ENCODE measurements around the gene CFAP46.

CFAP46 gene

GRCh38 chr10:132762267-132762666 is 180.1 kb downstream of the CFAP46 start:
- no peaks in the 10 kb centered on the region for H3K27me3 ChIP-seq (ENCODE audit: low read length)
- no peaks in the 10 kb centered on the region for H4K20me1 ChIP-seq (ENCODE audit: low read depth, low read length)
- H3K9me3 ChIP-seq (ENCODE audit: insufficient read depth, low read length): no peaks in the 10 kb centered on the region
- H3K27ac ChIP-seq (ENCODE audit: low read depth, low read length): no peak overlapping the region
- H3K9ac ChIP-seq (ENCODE audit: low read length): no peak overlapping the region
- no peaks in the 10 kb centered on the region for H3K9me2 ChIP-seq (replicated peaks; ENCODE audit: insufficient read depth, low read length)
- H3K4me3 ChIP-seq (ENCODE audit: insufficient read depth, low read length, poor library complexity, severe bottlenecking): no peak overlapping the region
- no peak overlapping the region for H2AFZ ChIP-seq (ENCODE audit: low read depth, low read length, severe bottlenecking)
- no peak for TF ChIP-seq CTCF (IDR thresholded peaks at IDR 0.05; ENCODE audit: insufficient read depth, low read length, poor library complexity, severe bottlenecking)
- TF ChIP-seq EZH2phosphoT487 (conservative IDR thresholded peaks at IDR 0.05; ENCODE audit: low read length): no peak
- no peaks in the 10 kb centered on the region for H3F3A ChIP-seq (ENCODE audit: insufficient read depth)
- no peak overlapping the region for H3K4me2 ChIP-seq (ENCODE audit: low read depth, low read length, poor library complexity, severe bottlenecking)
- no peaks in the 10 kb centered on the region for H3K79me2 ChIP-seq (ENCODE audit: insufficient read depth, low read length)
- H3K36me3 ChIP-seq (ENCODE audit: low read length): no peaks in the 10 kb centered on the region

GRCh38 chr10:132761395-132762060 is 180.8 kb downstream of the CFAP46 start:
- TF ChIP-seq CTCF (IDR thresholded peaks at IDR 0.05; ENCODE audit: insufficient read depth, low read length, poor library complexity, severe bottlenecking) (no peak), EZH2phosphoT487 (conservative IDR thresholded peaks at IDR 0.05; ENCODE audit: low read length) (no peak)
- Histone ChIP-seq H4K20me1 (ENCODE audit: low read depth, low read length) (no peaks in the 10 kb centered on the region), H3K4me3 (ENCODE audit: insufficient read depth, low read length, poor library complexity, severe bottlenecking) (no peak overlapping the region)

GRCh38 chr10:132758865-132759264 is 183.5 kb downstream of the CFAP46 start:
- Histone ChIP-seq H3K4me2 (ENCODE audit: low read depth, low read length, poor library complexity, severe bottlenecking) (no peak overlapping the region), H2AFZ (ENCODE audit: low read depth, low read length, severe bottlenecking) (no peak overlapping the region), H4K20me1 (ENCODE audit: low read depth, low read length) (no peaks in the 10 kb centered on the region), H3K9me3 (ENCODE audit: insufficient read depth, low read length) (no peaks in the 10 kb centered on the region), H3K9me2 (replicated peaks; ENCODE audit: insufficient read depth, low read length) (no peaks in the 10 kb centered on the region), H3K79me2 (ENCODE audit: insufficient read depth, low read length) (no peaks in the 10 kb centered on the region), H3K4me3 (ENCODE audit: insufficient read depth, low read length, poor library complexity, severe bottlenecking) (no peak overlapping the region), H3K36me3 (ENCODE audit: low read length) (no peaks in the 10 kb centered on the region), H3K27me3 (ENCODE audit: low read length) (no peaks in the 10 kb centered on the region), H3K9ac (ENCODE audit: low read length) (no peak overlapping the region), H3F3A (ENCODE audit: insufficient read depth) (no peaks in the 10 kb centered on the region), H3K27ac (ENCODE audit: low read depth, low read length) (no peak overlapping the region)
- no peak for TF ChIP-seq EZH2phosphoT487 (conservative IDR thresholded peaks at IDR 0.05; ENCODE audit: low read length)
- TF ChIP-seq CTCF (IDR thresholded peaks at IDR 0.05; ENCODE audit: insufficient read depth, low read length, poor library complexity, severe bottlenecking): no peak

More at GRCh38 chr10:132761395-132762060, 180.8 kb downstream of the CFAP46 start:
- Histone ChIP-seq H2AFZ (ENCODE audit: low read depth, low read length, severe bottlenecking) (no peak overlapping the region), H3K79me2 (ENCODE audit: insufficient read depth, low read length) (no peaks in the 10 kb centered on the region), H3K27me3 (ENCODE audit: low read length) (no peaks in the 10 kb centered on the region), H3K4me2 (ENCODE audit: low read depth, low read length, poor library complexity, severe bottlenecking) (no peak overlapping the region), H3K36me3 (ENCODE audit: low read length) (no peaks in the 10 kb centered on the region), H3K9me3 (ENCODE audit: insufficient read depth, low read length) (no peaks in the 10 kb centered on the region), H3K9ac (ENCODE audit: low read length) (no peak overlapping the region), H3K27ac (ENCODE audit: low read depth, low read length) (no peak overlapping the region), H3K9me2 (replicated peaks; ENCODE audit: insufficient read depth, low read length) (no peaks in the 10 kb centered on the region), H3F3A (ENCODE audit: insufficient read depth) (no peaks in the 10 kb centered on the region)

Data from SU-DHL-6 (cell line).